Endothelial cell of umbilical vein (primary cell): ENCODE data around the gene LPAR1.

Source experiments
- CTCF ChIP-seq, 2 donors: IDR thresholded peaks; 1 replicate in 1 of 2; 2 replicates in 1 of 2; pipeline ENCODE4 v1.5.1; 2011; ENCODE audit warnings: low read length in 2 of 2, mild to moderate bottlenecking in 2 of 2, moderate library complexity in 2 of 2, control low read depth in 1 of 2, inconsistent platforms in 1 of 2, low read depth in 1 of 2; ENCODE audit not compliant: insufficient read depth in 1 of 2; ENCODE audit errors: extremely low read depth in 1 of 2
- EZH2 ChIP-seq: IDR thresholded peaks from 2 replicates; pipeline ENCODE4 v1.6.1; 2012; ENCODE audit warnings: borderline replicate concordance, low read depth, mild to moderate bottlenecking, moderate library complexity, low read length, inconsistent platforms; ENCODE audit not compliant: severe bottlenecking
- GATA2 ChIP-seq: IDR thresholded peaks from 2 replicates; pipeline ENCODE4 v1.7.0; 2011; ENCODE audit warnings: low read depth, mild to moderate bottlenecking, moderate library complexity, mixed read lengths, low read length; ENCODE audit not compliant: insufficient read length, insufficient read depth
- MAX ChIP-seq: IDR thresholded peaks from 2 replicates; pipeline ENCODE4 v1.6.1; 2011; ENCODE audit not compliant: insufficient read depth, insufficient read length
- POLR2A ChIP-seq: IDR thresholded peaks from 2 replicates; pipeline ENCODE4 v1.6.1; 2012; ENCODE audit warnings: low read depth, mild to moderate bottlenecking, control low read depth, low read length
- POLR2AphosphoS5 ChIP-seq: IDR thresholded peaks from 2 replicates; pipeline ENCODE4 v1.6.1; 2012; ENCODE audit warnings: low read depth, mild to moderate bottlenecking, control low read depth, low read length, moderate library complexity; ENCODE audit not compliant: insufficient read depth

GRCh38 chr9:110978516-110978915 is 59.8 kb downstream of the LPAR1 start:
- TF ChIP-seq CTCF (IDR thresholded peaks at IDR 0.05; ENCODE audit: extremely low read depth in 1 of 2, insufficient read depth in 1 of 2, low read depth in 1 of 2, low read length in 2 of 2), result no peak
- no peak for TF ChIP-seq POLR2A
- TF ChIP-seq EZH2, result no peak
- TF ChIP-seq POLR2AphosphoS5, result no peak
- no peak for TF ChIP-seq MAX
- TF ChIP-seq GATA2, result no peak
